ENCODE measurements around the gene TECTA. TPM values are rescaled to one million over a fixed set of nuclear protein-coding genes. Genes with fewer than 3 reads are reported as not detected.

Gene TECTA
- polyA plus RNA-seq, 1 of the 3 experiments (the other 2 are of a cell fraction) = 0.58 TPM

DNA sequence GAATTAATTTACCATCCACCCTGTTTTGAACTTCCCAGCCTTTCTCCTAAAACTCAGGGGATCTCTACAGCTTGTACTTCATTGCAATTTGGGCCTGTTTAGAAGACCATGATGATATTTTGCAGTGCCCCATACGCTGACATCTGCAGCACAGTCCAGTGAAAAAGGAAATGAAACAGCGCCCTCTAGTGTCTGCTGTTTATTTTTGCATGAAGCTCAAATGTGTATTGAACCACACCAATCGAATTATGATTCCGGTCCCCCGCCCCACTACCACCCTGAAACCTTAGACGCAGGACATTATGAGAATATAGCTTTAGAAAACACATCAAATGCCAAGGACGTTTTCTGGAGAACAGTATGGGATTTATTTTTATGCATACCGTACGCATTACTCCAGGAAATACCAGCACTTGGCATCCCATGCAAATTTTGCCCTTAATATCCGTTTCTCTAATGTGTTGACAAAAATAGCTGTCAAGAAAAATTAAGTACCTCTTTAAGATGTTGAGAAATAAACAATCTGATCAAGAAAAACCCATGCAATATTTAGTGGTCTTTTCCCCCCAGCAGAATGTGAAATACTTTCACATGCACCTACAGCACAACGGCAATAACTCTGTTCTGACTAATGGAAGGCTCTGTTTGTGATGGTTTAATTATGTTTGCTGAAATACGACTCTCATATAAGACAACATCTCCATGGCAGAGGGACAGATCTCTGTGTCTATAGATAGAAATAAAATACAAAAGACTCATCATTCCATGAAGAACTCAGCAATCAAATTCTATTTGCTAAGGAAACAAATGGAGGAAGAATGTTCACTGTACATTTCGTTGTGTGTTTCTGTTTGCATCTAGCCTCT, 93.9 kb downstream of the TECTA start:
- Histone ChIP-seq H3F3A (replicated peaks; ENCODE audit: insufficient read depth) (no peaks in the 10 kb centered on the region), H3K4me1 (ENCODE audit: control insufficient read depth in 1 of 2, insufficient read depth in 2 of 2, low read depth in 1 of 2, low read length in 1 of 2) (peaks cover 0 to 2% of the 10 kb centered on the region in 2 experiments; a peak in 2 of 4 replicates), H3K36me3 (replicated peaks in 1 of 2; ENCODE audit: control insufficient read depth in 1 of 2, insufficient read depth in 2 of 2, low read length in 1 of 2) (no peaks in the 10 kb centered on the region), H3K9me3 (no peaks in the 10 kb centered on the region), H3K4me3 (ENCODE audit: low read depth in 2 of 2, low read length in 1 of 2) (no peak overlapping the region; a peak in 1 of 4 replicates), H3K9me2 (no peaks in the 10 kb centered on the region), H3K79me2 (ENCODE audit: insufficient read depth) (no peaks in the 10 kb centered on the region), H3K4me2 (no peak overlapping the region), H3K27me3 (ENCODE audit: insufficient read depth) (no peaks in the 10 kb centered on the region; the same call in 1 of the 2 replicates), H2AFZ (ENCODE audit: low read depth) (no peak overlapping the region), H3K9ac (no peak overlapping the region), H4K20me1 (ENCODE audit: insufficient read depth) (no peaks in the 10 kb centered on the region), H3K27ac (ENCODE audit: low read depth in 2 of 2, low read length in 1 of 2) (no peak overlapping the region)
- 18% methylated on average over 13 of the region's 13 CpGs for WGBS (ENCODE audit: low lambda C conversion rate)
- DNase-seq = peak; percentile 69
- POLR2A ChIA-PET = no interaction called here
- CTCF ChIA-PET = interaction anchor here (0.5 to 3.0 kb wide), 109 partner anchors 9 to 862 kb away, joined by 3 to 37 read pairs (median 4); partner anchors contain the start of genes GRIK4 and TBCEL
- TF ChIP-seq, protein P1, sequence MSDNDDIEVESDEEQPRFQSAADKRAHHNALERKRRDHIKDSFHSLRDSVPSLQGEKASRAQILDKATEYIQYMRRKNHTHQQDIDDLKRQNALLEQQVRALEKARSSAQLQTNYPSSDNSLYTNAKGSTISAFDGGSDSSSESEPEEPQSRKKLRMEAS (IDR thresholded peaks at IDR 0.05; ENCODE audit: low read depth) = no peak
- TF ChIP-seq JUND (IDR thresholded peaks at IDR 0.05) (no peak), MEF2A (IDR thresholded peaks at IDR 0.05; ENCODE audit: borderline replicate concordance, low read depth) (no peak), CHD2 (IDR thresholded peaks at IDR 0.05; ENCODE audit: low read length, partially characterized antibody) (no peak), YY1 (IDR thresholded peaks at IDR 0.05; ENCODE audit: low read depth) (no peak), GATA2 (CRISPR knock-in tag; IDR thresholded peaks at IDR 0.05) (no peak), EZH2phosphoT487 (IDR thresholded peaks at IDR 0.05; ENCODE audit: borderline replicate concordance, low read depth) (no peak), RCOR1 (IDR thresholded peaks at IDR 0.05; ENCODE audit: low read length) (0 out of 2 replicates have a peak, but pooled peaks have one; percentile 30), RAD21 (IDR thresholded peaks at IDR 0.05; ENCODE audit: low read length) (peak; percentile 86), FOXM1 (IDR thresholded peaks at IDR 0.05; ENCODE audit: low read depth) (no peak), SMC3 (IDR thresholded peaks at IDR 0.05; ENCODE audit: low read depth, low read length) (peak; percentile 62), FOSL2 (IDR thresholded peaks at IDR 0.05; ENCODE audit: borderline replicate concordance, low read depth) (no peak), POLR2AphosphoS5 (IDR thresholded peaks at IDR 0.05; ENCODE audit: low read depth, low read length) (no peak), EP300 (IDR thresholded peaks at IDR 0.05; ENCODE audit: borderline replicate concordance in 1 of 2, low read depth in 1 of 2, low read length in 1 of 2) (no peak), TEAD4 (IDR thresholded peaks at IDR 0.05; ENCODE audit: borderline replicate concordance, insufficient read depth) (no peak), TAF1 (IDR thresholded peaks at IDR 0.05; ENCODE audit: borderline replicate concordance, low read depth, low read length) (no peak), SIN3A (IDR thresholded peaks at IDR 0.05; ENCODE audit: borderline replicate concordance, low read depth, low read length) (no peak), NFIC (IDR thresholded peaks at IDR 0.05; ENCODE audit: borderline replicate concordance) (no peak), MXI1 (IDR thresholded peaks at IDR 0.05; ENCODE audit: low read depth, low read length) (peak; percentile 43; the same call in 1 of the 2 replicates), GABPA (IDR thresholded peaks at IDR 0.05; ENCODE audit: low read depth) (no peak), RXRA (IDR thresholded peaks at IDR 0.05; ENCODE audit: borderline replicate concordance, low read depth) (no peak), TCF12 (IDR thresholded peaks at IDR 0.05) (no peak)
- TF ChIP-seq, protein P2, sequence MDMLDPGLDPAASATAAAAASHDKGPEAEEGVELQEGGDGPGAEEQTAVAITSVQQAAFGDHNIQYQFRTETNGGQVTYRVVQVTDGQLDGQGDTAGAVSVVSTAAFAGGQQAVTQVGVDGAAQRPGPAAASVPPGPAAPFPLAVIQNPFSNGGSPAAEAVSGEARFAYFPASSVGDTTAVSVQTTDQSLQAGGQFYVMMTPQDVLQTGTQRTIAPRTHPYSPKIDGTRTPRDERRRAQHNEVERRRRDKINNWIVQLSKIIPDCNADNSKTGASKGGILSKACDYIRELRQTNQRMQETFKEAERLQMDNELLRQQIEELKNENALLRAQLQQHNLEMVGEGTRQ (IDR thresholded peaks at IDR 0.05; ENCODE audit: borderline replicate concordance, low read depth, low read length) = no peak
- TF ChIP-seq, protein P3, sequence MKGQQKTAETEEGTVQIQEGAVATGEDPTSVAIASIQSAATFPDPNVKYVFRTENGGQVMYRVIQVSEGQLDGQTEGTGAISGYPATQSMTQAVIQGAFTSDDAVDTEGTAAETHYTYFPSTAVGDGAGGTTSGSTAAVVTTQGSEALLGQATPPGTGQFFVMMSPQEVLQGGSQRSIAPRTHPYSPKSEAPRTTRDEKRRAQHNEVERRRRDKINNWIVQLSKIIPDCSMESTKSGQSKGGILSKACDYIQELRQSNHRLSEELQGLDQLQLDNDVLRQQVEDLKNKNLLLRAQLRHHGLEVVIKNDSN (IDR thresholded peaks at IDR 0.05; ENCODE audit: borderline replicate concordance, low read depth) = no peak
- TF ChIP-seq, protein P4, sequence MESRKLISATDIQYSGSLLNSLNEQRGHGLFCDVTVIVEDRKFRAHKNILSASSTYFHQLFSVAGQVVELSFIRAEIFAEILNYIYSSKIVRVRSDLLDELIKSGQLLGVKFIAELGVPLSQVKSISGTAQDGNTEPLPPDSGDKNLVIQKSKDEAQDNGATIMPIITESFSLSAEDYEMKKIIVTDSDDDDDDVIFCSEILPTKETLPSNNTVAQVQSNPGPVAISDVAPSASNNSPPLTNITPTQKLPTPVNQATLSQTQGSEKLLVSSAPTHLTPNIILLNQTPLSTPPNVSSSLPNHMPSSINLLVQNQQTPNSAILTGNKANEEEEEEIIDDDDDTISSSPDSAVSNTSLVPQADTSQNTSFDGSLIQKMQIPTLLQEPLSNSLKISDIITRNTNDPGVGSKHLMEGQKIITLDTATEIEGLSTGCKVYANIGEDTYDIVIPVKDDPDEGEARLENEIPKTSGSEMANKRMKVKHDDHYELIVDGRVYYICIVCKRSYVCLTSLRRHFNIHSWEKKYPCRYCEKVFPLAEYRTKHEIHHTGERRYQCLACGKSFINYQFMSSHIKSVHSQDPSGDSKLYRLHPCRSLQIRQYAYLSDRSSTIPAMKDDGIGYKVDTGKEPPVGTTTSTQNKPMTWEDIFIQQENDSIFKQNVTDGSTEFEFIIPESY (IDR thresholded peaks at IDR 0.05; ENCODE audit: borderline replicate concordance, low read depth) = no peak
- TF ChIP-seq, protein P5, sequence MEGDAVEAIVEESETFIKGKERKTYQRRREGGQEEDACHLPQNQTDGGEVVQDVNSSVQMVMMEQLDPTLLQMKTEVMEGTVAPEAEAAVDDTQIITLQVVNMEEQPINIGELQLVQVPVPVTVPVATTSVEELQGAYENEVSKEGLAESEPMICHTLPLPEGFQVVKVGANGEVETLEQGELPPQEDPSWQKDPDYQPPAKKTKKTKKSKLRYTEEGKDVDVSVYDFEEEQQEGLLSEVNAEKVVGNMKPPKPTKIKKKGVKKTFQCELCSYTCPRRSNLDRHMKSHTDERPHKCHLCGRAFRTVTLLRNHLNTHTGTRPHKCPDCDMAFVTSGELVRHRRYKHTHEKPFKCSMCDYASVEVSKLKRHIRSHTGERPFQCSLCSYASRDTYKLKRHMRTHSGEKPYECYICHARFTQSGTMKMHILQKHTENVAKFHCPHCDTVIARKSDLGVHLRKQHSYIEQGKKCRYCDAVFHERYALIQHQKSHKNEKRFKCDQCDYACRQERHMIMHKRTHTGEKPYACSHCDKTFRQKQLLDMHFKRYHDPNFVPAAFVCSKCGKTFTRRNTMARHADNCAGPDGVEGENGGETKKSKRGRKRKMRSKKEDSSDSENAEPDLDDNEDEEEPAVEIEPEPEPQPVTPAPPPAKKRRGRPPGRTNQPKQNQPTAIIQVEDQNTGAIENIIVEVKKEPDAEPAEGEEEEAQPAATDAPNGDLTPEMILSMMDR (IDR thresholded peaks at IDR 0.05) = peak; percentile 90
- TF ChIP-seq, protein P6, sequence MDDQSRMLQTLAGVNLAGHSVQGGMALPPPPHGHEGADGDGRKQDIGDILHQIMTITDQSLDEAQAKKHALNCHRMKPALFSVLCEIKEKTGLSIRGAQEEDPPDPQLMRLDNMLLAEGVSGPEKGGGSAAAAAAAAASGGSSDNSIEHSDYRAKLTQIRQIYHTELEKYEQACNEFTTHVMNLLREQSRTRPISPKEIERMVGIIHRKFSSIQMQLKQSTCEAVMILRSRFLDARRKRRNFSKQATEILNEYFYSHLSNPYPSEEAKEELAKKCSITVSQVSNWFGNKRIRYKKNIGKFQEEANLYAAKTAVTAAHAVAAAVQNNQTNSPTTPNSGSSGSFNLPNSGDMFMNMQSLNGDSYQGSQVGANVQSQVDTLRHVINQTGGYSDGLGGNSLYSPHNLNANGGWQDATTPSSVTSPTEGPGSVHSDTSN (IDR thresholded peaks at IDR 0.05) = no peak
